Choroid plexus epithelial cell (primary cell): ENCODE data around the gene CISTR.

Source experiments
- DNase-seq: peaks from one replicate; pipeline ENCODE4 v3.0.0-alpha.2; 2010; ENCODE audit warnings: low read depth
- H3K4me3 ChIP-seq: 2 replicates; pipeline ENCODE4 v1.5.1; 2011; ENCODE audit warnings: low read depth, mild to moderate bottlenecking, control low read depth, low read length, moderate library complexity
- CTCF ChIP-seq: conservative IDR thresholded peaks from 2 replicates; pipeline ENCODE4 v1.5.1; 2011; ENCODE audit warnings: low read depth, mild to moderate bottlenecking, control low read depth, inconsistent platforms, low read length, moderate library complexity

Gene CISTR

GRCh38 chr12:53752192-53752601 lies 418 bp upstream of the CISTR start:
- no peak for DNase-seq
- H3K4me3 ChIP-seq, result no peak overlapping the region
- no peak for TF ChIP-seq CTCF

GRCh38 chr12:53750812-53751335 lies 905 bp downstream of the CISTR start:
- peak overlapping the region; percentile 29 for H3K4me3 ChIP-seq
- DNase-seq, result no peak
- no peak for TF ChIP-seq CTCF

- TF ChIP-seq CTCF, result no peak
- DNase-seq, result no peak
- H3K4me3 ChIP-seq, result no peak overlapping the region
Measured at GRCh38 chr12:53749986-53750811, 1.6 kb downstream of the CISTR start.

GRCh38 chr12:53748072-53748840 lies 3.5 kb downstream of the CISTR start:
- no peak for TF ChIP-seq CTCF
- DNase-seq, result no peak
- no peak overlapping the region for H3K4me3 ChIP-seq

GRCh38 chr12:53747095-53747494 lies 4.7 kb downstream of the CISTR start:
- no peak for TF ChIP-seq CTCF
- DNase-seq, result no peak
- no peak overlapping the region for H3K4me3 ChIP-seq

- peak; percentile 94 for DNase-seq
- no peak overlapping the region for H3K4me3 ChIP-seq
- peak; percentile 100 for TF ChIP-seq CTCF
Measured at GRCh38 chr12:53746592-53747092, 5.1 kb downstream of the CISTR start.
